Neuron (in vitro differentiated cells): ENCODE results near the gene NCKAP1.
"Not testable (repeated sequence)": the region's sequence is repeated elsewhere in the genome, so short reads cannot be mapped to it uniquely, and the experiment has no call there.

Experiments
- H2AFZ ChIP-seq: one replicate; pipeline ENCODE4 v1.6.1; 2013; ENCODE audit warnings: low read depth, mild to moderate bottlenecking, inconsistent platforms, low read length, moderate library complexity
- H3K27me3 ChIP-seq: one replicate; pipeline ENCODE4 v1.6.1; 2013; ENCODE audit warnings: low read length; ENCODE audit not compliant: insufficient read depth
- H3K36me3 ChIP-seq: one replicate; pipeline ENCODE4 v1.6.1; 2013; ENCODE audit warnings: low read length; ENCODE audit not compliant: insufficient read depth
- H3K4me1 ChIP-seq: one replicate; pipeline ENCODE4 v1.6.1; 2013; ENCODE audit warnings: low read length; ENCODE audit not compliant: insufficient read depth
- H3K4me3 ChIP-seq: 2 replicates; pipeline ENCODE4 v1.5.1; 2013; ENCODE audit warnings: mild to moderate bottlenecking, low read length, moderate library complexity
- H3K9me3 ChIP-seq: one replicate; pipeline ENCODE4 v1.6.1; 2013; ENCODE audit warnings: low read length

NCKAP1 gene

GRCh38 chr2:183011743-183012142 lies 26.5 kb downstream of the NCKAP1 start:
- H2AFZ ChIP-seq = no peak overlapping the region
- no peak overlapping the region for H3K4me3 ChIP-seq
- no peaks in the 10 kb centered on the region for H3K9me3 ChIP-seq
- H3K36me3 ChIP-seq = peaks cover 4% of the 10 kb centered on the region
- no peaks in the 10 kb centered on the region for H3K27me3 ChIP-seq
- peaks cover 2% of the 10 kb centered on the region for H3K4me1 ChIP-seq

GRCh38 chr2:183010112-183010511 lies 28.1 kb downstream of the NCKAP1 start:
- Histone ChIP-seq H3K4me3 (no peak overlapping the region), H3K9me3 (no peaks in the 10 kb centered on the region), H3K4me1 (peaks cover 2% of the 10 kb centered on the region), H2AFZ (no peak overlapping the region), H3K36me3 (no peaks in the 10 kb centered on the region), H3K27me3 (no peaks in the 10 kb centered on the region)

GRCh38 chr2:183009249-183009899 lies 28.9 kb downstream of the NCKAP1 start:
- no peak overlapping the region for H2AFZ ChIP-seq
- H3K4me3 ChIP-seq = no peak overlapping the region
- no peaks in the 10 kb centered on the region for H3K9me3 ChIP-seq
- no peaks in the 10 kb centered on the region for H3K36me3 ChIP-seq
- H3K27me3 ChIP-seq = no peaks in the 10 kb centered on the region
- peaks cover 2% of the 10 kb centered on the region for H3K4me1 ChIP-seq

- Histone ChIP-seq H3K4me1 (no peaks in the 10 kb centered on the region), H3K36me3 (peaks cover 53% of the 10 kb centered on the region), H3K9me3 (no peaks in the 10 kb centered on the region), H2AFZ (no peak overlapping the region), H3K4me3 (no peak overlapping the region), H3K27me3 (no peaks in the 10 kb centered on the region)
Observed at GRCh38 chr2:183001948-183002347, 36.3 kb downstream of the NCKAP1 start.

GRCh38 chr2:183000846-183001245 lies 37.4 kb downstream of the NCKAP1 start:
- no peaks in the 10 kb centered on the region for H3K27me3 ChIP-seq
- H3K36me3 ChIP-seq = peaks cover 61% of the 10 kb centered on the region
- H3K4me3 ChIP-seq = no peak overlapping the region
- no peak overlapping the region for H2AFZ ChIP-seq
- H3K9me3 ChIP-seq = no peaks in the 10 kb centered on the region
- H3K4me1 ChIP-seq = no peaks in the 10 kb centered on the region

- Histone ChIP-seq H3K9me3 (no peaks in the 10 kb centered on the region), H3K27me3 (no peaks in the 10 kb centered on the region), H2AFZ (no peak overlapping the region), H3K4me3 (no peak overlapping the region), H3K36me3 (peaks cover 73% of the 10 kb centered on the region), H3K4me1 (no peaks in the 10 kb centered on the region)
Observed at GRCh38 chr2:182999348-183000028, 38.8 kb downstream of the NCKAP1 start.

GRCh38 chr2:182994228-182994912 lies 43.9 kb downstream of the NCKAP1 start:
- Histone ChIP-seq H3K4me1 (no peaks in the 10 kb centered on the region), H3K27me3 (no peaks in the 10 kb centered on the region), H2AFZ (no peak overlapping the region), H3K4me3 (no peak overlapping the region), H3K36me3 (peaks cover 66% of the 10 kb centered on the region), H3K9me3 (peaks cover 2% of the 10 kb centered on the region)

- Histone ChIP-seq H3K36me3 (peaks cover 56% of the 10 kb centered on the region), H3K9me3 (no peaks in the 10 kb centered on the region), H2AFZ (no peak overlapping the region), H3K27me3 (no peaks in the 10 kb centered on the region), H3K4me1 (no peaks in the 10 kb centered on the region), H3K4me3 (no peak overlapping the region)
Observed at GRCh38 chr2:182982941-182983340, 55.3 kb downstream of the NCKAP1 start.

GRCh38 chr2:182981475-182981874 lies 56.8 kb downstream of the NCKAP1 start:
- not testable (repeated sequence) for H2AFZ ChIP-seq, H3K9me3 ChIP-seq, H3K27me3 ChIP-seq, H3K4me3 ChIP-seq, H3K4me1 ChIP-seq
- H3K36me3 ChIP-seq = peaks cover 65% of the 10 kb centered on the region

- Histone ChIP-seq H3K4me3 (no peak overlapping the region), H3K9me3 (no peaks in the 10 kb centered on the region), H3K36me3 (peaks cover 65% of the 10 kb centered on the region), H3K27me3 (no peaks in the 10 kb centered on the region), H3K4me1 (no peaks in the 10 kb centered on the region), H2AFZ (no peak overlapping the region)
Observed at GRCh38 chr2:182980652-182981051, 57.6 kb downstream of the NCKAP1 start.

- Histone ChIP-seq H2AFZ (no peak overlapping the region), H3K4me1 (no peaks in the 10 kb centered on the region), H3K9me3 (no peaks in the 10 kb centered on the region), H3K36me3 (peaks cover 66% of the 10 kb centered on the region), H3K4me3 (no peak overlapping the region), H3K27me3 (no peaks in the 10 kb centered on the region)
Observed at GRCh38 chr2:182980115-182980514, 58.1 kb downstream of the NCKAP1 start.

- H3K4me3 ChIP-seq = no peak overlapping the region
- no peak overlapping the region for H2AFZ ChIP-seq
- peaks cover 9% of the 10 kb centered on the region for H3K4me1 ChIP-seq
- no peaks in the 10 kb centered on the region for H3K27me3 ChIP-seq
- H3K36me3 ChIP-seq = peaks cover 61% of the 10 kb centered on the region
- H3K9me3 ChIP-seq = peaks cover 3% of the 10 kb centered on the region
Observed at GRCh38 chr2:182977463-182977862, 60.8 kb downstream of the NCKAP1 start.
